NCI-H2171 (cell line): ENCODE measurements around the gene PRUNE2.

Source experiments
- DNase-seq: peaks from one replicate; lab custom pipeline; 2025; lab: John Stamatoyannopoulos, UW

The PRUNE2 gene

DNA sequence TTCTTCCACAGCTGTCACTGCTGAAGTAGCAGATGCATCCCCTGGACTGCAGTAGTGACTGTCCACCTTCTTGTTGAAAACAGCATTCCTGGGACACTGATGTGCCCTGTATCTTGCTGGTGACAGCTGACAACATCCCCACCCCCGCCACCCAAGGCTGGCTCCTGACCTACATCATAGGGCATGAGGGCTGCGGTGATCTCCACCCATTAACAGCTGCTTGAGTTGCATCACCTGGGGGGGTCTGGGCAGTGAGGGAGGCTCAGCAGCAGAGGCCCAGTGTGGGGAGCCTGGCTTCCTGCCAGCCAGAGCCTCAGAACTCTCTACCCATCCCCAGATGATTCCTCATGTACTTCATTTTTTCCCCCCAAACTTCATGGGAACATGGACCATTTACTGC is 4.1 kb downstream of the PRUNE2 start:
- DNase-seq, result no peak

DNA sequence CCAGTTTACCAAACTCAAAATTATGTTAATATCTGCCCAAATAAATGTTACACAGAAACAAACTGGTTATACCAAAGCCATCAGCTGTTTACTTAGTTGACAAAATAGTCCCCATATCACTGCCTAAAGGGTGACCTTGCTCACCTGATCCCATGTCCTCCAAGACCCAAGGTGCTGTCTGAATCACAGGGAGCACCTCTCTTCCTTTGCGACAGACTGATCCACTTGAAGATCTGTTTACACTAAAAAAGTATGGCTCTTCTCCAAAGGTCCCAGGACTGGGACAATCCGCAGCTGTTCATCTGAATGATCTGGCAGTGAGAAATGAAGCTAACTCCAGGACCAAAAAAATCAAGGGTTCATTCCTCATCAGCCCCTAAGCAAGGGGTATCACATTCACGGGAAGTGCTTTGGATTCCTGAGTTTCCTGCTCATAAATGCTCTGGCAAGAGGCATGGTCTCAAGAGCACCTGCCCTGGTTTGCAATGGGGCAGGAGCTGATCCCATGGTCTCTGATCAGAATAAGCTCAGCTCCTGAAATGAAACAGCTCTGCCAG is 5.0 kb downstream of the PRUNE2 start:
- DNase-seq, result no peak

DNA sequence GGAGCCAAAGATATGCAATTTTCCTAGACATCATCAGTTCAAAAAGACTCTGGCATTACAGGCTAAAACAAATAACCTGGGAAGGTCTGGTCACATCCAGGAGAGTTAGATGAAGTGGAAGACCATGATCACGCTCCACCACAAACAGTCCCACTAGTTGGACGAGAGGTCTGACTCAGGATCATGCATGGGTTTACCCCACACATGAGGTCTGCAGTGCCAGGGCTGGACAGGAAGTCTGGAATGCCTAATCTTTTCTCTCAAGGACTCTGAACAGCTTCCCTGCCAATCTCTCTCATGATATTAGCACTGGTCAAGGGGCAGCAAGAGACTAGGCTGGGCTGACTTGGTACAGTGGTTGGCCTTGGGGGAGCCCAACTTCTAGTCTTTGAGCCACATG is 7.1 kb downstream of the PRUNE2 start:
- DNase-seq, result no peak

DNA sequence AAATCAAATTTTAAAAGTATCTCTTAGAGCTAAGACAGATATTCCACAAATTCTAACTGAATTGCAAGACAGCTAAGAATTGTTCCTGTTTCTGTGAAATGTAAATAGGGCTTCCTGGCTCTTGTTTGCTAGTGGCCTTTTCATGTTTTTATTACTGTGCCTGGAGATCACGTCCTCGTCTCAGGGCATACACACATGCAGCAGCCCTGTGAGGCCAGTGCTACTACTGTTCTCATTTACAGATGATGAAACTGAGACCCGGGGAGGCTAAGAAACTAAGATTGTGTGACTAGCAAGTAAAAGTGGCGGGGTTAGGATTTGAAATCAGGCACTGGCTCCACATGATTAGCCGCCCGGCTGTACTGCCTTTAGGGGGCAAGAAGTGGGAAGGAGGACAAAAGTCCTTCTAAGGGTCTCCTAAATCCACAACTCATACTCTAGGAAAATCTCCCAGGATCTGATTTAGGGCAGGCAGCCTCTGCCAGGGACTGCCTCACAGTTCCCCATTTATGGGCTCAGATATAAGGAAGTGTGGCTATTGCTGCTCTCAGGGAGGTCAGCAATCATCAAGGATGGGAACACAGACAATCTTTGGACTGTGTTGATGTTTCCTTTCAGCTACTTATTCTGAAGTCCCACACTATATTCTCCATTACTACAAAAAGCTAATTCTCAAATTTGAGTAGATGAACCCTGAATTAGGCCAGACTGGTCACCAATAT is 7.9 kb downstream of the PRUNE2 start:
- no peak for DNase-seq

DNA sequence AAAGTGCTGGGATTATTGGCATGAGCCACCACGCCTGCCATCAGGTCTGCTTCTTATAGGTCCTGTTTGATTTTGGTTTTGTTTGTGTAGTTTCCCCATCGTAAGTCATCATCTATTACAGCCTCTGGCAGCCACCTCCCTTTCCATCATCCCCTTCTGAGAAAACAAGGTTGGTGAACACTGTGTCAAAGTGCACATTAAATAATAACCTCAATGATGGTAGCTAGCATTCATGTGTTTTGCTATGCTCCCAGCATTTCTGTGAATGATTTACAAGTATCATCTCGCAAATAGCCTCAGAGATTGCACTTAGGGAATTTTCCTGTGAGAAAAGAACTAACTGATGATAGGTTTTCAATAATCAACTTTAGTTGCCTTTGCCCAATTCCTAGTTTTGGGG is 9.9 kb downstream of the PRUNE2 start:
- no peak for DNase-seq

DNA sequence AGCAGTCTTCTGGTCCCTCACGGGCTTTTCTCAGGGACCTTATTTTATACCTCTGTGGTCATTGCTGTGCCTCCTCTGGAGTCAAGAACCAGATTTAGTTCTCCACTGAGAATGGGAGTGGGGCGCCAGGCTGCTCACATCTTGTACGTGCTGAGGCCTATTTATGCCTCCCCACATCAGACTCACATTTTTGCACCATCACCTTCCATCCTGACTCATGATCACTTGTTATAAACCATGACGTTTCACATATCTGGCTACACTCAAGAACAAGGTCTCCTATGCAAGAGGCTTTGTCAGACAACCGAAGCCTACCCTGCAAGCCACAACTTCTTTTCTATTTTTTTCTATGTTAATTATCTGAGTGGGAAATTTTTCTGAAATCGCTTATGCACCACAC is 10.7 kb downstream of the PRUNE2 start:
- DNase-seq, result no peak

DNA sequence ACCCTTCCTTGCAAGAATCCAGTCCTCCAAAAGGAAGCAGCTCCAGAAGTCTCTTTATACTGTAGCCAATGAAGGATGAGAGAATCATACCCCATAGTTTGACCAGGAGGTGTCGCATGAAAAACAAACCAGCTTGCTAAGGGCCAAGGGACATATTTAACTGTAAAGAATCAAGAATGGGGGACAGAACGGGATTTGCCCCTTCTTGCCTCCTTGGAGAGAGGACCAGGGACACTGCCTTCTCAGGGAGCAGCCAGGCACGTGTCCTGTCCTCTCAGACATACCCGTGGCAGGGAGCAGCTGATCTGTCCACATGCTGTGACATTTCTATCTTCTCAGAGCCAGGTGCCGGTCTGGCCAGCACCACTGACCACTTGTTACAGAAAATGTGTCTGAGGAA is 11.7 kb downstream of the PRUNE2 start:
- DNase-seq, result no peak

DNA sequence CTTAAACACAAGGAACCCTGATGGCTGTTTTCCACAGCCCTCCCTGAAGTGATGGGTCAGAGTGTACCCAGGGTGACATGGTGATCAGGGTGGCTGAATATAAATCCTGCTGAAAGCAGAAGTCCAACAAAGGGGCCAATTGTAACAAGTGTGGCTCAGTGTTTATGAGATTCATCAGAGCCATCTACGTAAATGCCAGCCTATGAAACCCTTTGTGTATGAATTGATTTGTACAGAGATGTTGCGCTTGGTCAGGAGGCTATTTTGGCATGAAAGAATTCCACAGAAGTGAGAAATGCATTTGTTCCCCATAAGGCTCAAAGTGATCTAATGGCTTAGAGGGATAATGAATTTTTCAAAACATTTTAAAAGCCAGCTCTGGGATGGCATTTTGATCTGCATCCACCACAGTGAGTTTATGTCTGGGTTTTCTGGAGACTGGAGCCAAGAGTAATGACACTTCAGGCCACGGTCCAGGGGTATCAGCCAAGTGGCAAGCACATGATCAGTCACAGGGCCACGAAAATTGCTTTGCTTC is 12.4 kb downstream of the PRUNE2 start:
- no peak for DNase-seq

DNA sequence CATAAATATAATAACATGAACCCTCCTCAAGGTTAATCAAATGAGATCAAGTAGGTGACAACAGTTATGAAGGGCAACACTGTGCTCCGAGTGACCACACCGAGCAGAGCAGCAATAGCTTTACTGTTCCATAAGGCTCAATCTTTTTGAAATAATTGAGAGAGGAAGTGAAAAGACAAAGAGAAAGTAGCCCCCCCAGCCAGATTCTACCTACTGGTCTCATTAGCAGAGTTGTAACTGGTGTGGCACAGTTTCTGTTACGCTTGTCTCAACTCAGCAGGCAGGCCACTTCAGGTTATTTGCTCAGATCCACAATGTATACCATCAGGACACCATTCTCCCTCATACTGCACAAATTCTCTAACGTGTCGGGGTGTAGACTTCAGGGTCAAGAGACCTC is 14.0 kb downstream of the PRUNE2 start:
- no peak for DNase-seq

DNA sequence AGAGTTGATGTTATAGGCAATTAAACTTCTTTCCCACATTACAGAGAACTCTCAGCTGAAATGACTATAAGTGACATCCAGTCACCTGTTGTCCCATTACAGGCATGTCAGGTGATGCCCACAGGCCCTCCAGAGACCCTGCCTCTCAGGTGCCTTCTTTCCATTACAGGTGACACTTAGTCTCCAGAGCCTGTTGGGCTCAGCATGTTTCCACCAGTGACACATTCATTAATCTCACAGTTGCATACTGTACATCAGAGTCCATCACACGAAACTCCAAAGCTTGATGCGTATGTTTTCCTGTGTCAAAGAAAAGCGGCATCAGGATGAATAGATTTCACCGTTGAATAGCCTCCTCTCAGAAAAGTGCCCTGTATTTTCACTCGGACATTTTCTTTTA is 14.6 kb downstream of the PRUNE2 start:
- DNase-seq, result no peak

DNA sequence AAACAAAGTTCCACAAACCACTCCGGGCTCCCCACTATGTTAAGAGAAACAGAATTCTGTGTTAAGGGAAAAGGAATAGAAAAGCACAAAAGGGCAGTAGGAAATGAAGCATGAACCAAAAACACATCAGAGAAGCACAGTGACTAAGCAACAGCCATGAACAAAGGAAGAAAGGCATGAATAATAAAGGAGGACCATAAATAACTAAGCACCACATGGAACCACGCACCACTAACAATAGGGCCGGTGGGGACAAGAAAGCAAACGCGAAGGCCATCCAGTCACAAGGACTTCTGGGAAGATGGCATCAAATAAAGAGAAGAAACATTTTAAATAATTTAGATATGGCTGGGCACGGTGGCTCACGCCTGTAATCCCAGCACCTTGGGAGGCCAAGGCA is 18.0 kb downstream of the PRUNE2 start:
- DNase-seq, result no peak

DNA sequence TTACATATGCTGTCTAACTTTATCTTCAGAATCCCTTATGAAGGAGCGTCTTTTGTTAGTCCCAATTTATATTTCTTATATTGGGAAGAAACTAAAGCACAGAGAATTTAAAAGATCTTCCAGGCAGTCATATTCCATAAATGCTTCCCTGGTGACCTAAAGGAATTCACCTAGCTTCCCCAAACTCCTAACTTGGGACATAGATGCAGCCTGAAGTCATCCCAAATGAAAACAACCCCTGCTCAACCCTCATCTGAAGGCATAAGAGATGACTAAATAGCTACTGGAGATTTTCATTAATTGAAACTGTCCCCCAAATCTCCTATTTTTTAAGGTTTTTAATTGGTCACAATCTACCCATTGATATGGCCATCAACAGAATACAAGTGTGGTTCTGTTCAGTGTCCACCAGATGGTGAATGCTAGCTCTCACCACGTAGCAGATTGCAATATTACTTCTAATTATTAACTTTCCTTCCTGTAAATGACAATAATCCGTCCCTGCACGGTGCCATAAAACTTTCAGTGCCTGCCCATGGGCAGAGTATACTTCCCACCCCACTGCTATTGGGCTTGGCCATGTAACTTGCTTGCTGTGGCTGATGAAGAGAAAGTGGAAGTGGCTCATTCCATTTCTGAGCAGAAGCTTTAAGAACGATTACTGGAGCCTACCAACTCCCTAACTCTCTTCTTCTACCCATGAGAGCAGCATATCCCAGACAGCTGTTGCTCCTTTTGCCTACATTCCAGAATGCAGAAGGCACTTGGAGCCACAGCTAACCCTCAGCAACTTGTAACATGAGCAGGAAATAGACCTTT is 18.7 kb downstream of the PRUNE2 start:
- DNase-seq, result no peak

DNA sequence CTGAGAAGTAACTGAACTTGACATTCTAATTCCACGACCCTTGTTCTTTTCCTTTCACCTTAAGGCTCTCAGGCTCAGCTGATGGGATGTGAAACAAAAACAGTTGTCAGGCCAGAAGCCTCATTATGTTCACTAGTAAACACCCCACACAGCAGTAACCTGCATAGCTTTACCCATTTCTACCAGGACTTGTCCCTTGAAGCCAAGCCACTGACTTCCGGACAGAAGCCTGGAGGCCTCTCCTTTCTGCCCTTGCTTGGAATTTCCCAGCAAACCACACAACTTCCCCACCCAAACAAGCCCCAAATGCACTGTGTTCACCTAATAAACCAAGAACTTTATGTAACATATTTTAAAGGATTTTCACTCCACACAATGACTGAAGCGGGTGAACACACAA is 19.6 kb downstream of the PRUNE2 start:
- DNase-seq, result no peak

DNA sequence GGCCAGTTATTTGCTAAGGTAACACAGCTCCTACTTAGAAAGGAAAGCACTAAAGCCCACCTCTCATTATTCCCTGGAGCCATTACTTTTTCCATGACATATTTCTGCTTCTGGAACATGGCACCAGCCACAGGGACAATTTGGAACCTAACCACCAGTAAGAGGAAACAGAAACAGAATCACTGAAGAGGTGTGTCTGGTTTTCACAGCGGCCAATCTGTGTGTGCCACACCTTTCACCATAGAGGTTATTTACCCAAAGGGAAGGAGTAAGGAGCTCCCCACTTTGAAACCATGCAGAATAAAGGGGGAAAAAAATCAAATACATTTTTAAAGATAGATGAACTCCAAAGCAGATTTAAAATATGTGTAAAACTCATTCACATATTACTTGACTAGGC is 21.1 kb downstream of the PRUNE2 start:
- DNase-seq, result no peak

DNA sequence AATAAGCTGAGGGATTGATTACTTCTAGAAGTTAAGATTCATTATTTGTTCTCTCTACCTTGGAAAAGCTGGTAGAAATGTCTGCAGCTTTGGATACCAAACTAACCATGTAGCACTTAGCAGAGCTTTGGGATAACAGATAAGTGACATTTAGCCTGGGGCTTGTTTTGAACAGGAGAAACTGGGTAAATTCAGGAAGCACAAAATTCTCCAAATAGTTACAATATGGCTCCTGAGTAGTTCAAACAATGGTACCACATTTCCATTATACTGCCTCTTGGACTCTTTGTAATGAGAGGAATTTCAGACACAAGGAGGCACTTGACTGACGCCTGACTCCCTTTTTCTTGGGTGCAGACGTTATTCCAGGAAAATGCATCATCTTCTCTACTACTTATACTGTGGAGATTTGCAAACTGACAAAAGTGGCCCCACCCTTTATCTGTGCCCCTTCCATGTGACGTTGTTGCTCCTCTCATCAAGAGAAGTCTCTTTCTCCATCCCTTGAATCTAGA is 22.5 kb downstream of the PRUNE2 start:
- DNase-seq, result no peak

DNA sequence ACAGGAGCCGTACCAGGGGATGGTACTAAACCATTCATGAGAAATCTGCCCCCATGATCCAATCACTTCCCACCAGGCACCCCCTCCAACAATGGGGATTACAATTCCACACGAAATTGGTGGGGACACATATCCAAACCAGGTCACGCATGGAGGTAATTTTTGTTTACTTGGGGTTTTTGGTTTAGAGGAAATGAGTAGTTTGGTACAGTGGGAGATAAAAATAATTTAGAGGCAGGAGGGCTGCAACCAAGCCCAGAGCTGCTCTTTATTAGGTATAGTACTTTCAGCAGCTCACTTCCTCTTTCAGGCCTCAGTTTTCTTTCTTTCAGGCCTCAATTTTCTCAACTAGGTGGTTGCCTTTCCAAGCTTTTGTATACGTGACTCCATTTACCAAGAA is 23.2 kb downstream of the PRUNE2 start:
- no peak for DNase-seq

DNA sequence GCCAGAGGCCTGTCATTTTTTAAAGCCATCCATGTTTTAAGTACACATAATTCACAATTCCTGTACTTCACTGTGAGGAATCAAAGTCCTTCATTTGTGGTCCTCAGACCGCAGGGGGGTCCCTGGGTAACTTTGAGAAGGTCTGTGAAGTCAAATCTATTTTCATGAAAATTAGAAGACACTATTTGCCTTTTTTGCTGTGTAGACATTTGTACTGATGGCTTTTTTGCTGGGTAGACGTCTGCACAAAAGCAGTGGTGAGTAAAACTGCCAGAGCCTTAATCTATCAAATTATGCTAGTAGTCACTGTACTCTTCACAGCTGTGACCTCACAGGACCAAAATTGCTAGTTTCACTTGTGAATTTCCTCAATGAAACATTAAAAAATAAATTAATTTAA is 25.7 kb downstream of the PRUNE2 start:
- DNase-seq, result no peak

DNA sequence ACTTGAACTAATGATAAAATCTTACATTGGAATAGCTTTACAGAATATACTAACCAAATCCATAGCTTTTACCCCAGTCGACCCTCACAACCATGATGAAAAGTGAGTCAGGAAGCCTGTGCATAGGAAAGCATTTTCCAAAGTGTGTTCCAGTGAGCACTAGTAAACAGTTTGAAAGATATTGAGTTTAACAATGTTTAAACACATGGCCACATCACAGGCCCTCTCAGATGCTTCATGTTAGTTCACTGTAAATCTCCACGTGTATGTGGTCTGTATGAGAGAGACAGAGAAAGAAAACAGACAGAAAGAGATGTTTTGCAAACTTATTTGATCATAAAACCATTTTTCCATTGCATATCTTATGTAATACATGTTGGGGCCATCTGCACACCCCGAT is 27.0 kb downstream of the PRUNE2 start:
- DNase-seq, result no peak

DNA sequence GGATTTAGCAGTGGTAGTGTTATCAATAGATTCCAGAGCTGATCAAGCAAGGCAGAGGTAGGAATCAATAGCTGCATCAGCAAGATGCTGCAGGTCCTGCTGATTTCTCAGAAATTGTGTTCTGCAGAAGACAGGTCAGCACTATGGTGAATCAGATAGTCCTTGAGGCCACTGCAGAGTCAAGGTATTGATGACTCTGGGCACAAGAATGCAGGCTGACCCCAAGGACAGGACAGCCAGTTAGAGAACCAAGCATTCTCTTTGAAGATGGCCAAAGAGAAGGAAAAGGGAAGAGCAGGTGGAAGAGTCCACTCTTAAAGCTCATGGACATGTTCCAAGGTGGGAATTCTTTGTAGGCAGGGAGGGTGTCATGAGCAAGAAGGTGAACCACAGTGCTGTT is 28.0 kb downstream of the PRUNE2 start:
- DNase-seq, result no peak

DNA sequence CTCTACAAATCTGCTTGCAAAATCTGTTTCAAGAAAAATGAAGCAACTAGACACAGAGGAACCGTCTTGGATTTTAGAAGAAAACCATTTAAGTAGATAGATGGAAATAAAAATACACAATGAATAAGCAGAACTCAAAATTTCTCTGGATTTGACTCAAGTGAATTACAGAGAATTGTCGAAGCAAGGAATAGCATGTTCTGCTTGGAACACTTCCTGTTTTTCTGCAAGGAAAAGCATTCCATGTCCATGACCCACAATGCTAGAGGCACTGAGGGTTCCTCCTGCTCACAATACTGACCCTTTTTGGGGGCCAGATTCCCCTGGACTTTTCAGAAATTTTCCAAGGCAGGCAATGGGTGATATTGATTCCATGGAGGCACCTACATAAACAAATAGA is 29.8 kb downstream of the PRUNE2 start:
- DNase-seq, result no peak

DNA sequence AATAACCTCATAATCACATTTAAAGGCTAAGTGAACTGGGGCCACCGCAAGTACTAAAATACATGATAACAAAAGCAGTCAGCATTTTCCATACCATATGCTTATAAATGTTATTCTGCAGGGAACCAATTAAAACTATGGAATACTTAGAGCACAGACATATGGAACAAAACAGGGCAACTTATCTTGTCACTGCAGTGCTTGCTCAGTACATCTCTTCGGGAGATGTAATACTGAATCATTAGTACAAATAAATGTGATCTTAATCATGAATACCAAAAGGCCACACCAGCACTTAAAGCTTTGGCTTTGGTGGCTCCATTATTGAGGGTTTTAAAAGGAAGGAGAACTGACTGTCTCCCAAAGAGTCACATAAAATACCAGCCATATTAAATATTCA is 32.1 kb downstream of the PRUNE2 start:
- no peak for DNase-seq

DNA sequence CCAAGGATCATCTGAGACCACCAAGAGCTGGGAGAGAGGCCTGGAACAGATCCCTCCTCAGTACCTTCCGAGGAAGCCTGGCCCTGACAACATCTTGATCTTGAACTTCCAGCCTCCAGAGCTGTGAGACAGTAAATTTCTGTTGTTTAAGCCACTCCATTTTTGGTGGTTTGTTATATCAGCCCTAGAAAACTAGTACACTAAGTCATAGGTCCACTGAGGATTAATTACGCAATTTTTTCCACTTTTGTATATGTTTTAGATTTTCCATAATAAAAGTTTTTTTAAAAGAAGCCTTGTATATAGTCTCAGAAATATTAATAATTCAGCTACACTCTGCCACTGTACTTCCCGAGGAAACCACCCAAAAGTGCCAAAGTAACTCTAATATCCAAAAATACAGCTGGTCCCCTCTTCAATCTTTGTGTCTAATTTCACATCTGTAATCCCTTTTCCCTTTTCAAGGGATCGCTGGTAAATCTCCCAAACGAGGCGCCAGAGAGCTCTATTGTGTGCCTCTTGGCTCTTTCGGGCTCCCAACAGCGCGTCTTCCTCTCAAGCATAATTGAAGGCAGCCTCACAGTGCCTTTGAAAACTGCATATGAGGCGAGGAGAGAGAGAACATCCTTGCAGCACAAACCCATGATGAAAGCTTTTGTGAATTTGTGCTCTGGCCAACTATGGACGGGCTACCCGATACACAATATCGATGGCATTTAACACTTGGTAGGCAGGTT is 32.7 kb downstream of the PRUNE2 start:
- no peak for DNase-seq
